HCEC 1CT (cell line): ENCODE measurements around the gene ZNF174.

ENCODE experiments used
- DNase-seq: peaks from one replicate; pipeline ENCODE4 v3.0.0-alpha.2; 2017

The ZNF174 gene

GRCh38 chr16:3400779-3401688 is at the start of gene ZNF174, which contains the start of gene ZSCAN32:
TSS of gene ZNF174 (plus strand) at chr16:3401215. CDS start at chr16:3402005, 790 bp downstream.
TSS of gene ZSCAN32 (minus strand) at chr16:3401004. CDS start at chr16:3397557, 3,447 bp downstream.
- peak; percentile 99 for DNase-seq

- DNase-seq = no peak
Measured at GRCh38 chr16:3355589-3355988, 45.4 kb upstream of the ZNF174 start, which contains the start of gene OR2C1. TSS of gene OR2C1 (plus strand) at chr16:3355889. CDS start at chr16:3355941, 52 bp downstream.

- DNase-seq = no peak
Measured at GRCh38 chr16:3356118-3356517, 44.9 kb upstream of the ZNF174 start.

GRCh38 chr16:3358871-3359270 is 42.1 kb upstream of the ZNF174 start:
- no peak for DNase-seq

- no peak for DNase-seq
Measured at GRCh38 chr16:3362931-3363330, 38.1 kb upstream of the ZNF174 start.

GRCh38 chr16:3363793-3364192 is 37.2 kb upstream of the ZNF174 start:
- no peak for DNase-seq

- DNase-seq = peak; percentile 94
Measured at GRCh38 chr16:3364774-3365427, 36.1 kb upstream of the ZNF174 start.

GRCh38 chr16:3369073-3369472 is 31.9 kb upstream of the ZNF174 start:
- no peak for DNase-seq

- no peak for DNase-seq
Measured at GRCh38 chr16:3375680-3376079, 25.3 kb upstream of the ZNF174 start.

GRCh38 chr16:3377917-3378316 is 23.1 kb upstream of the ZNF174 start:
- no peak for DNase-seq

GRCh38 chr16:3383045-3383448 is 18.0 kb upstream of the ZNF174 start:
- DNase-seq = no peak

GRCh38 chr16:3388325-3388724 is 12.7 kb upstream of the ZNF174 start:
- no peak for DNase-seq

GRCh38 chr16:3389663-3390338 is 11.2 kb upstream of the ZNF174 start:
- no peak for DNase-seq

- no peak for DNase-seq
Measured at GRCh38 chr16:3400446-3400778, 603 bp upstream of the ZNF174 start.

GRCh38 chr16:3401719-3402397 is 843 bp downstream of the ZNF174 start:
- DNase-seq = no peak

GRCh38 chr16:3408561-3409197 is 7.7 kb downstream of the ZNF174 start:
- no peak for DNase-seq

- DNase-seq = no peak
Measured at GRCh38 chr16:3413730-3414379, 12.8 kb downstream of the ZNF174 start.

- peak; percentile 4 for DNase-seq
Measured at GRCh38 chr16:3431779-3432219, 30.8 kb downstream of the ZNF174 start.

- no peak for DNase-seq
Measured at GRCh38 chr16:3434373-3434772, 33.4 kb downstream of the ZNF174 start.

GRCh38 chr16:3439637-3440036 is 38.6 kb downstream of the ZNF174 start:
- no peak for DNase-seq
